ENCODE data around the gene GDPD5. TPM values are rescaled to one million over a fixed set of nuclear protein-coding genes. Genes with fewer than 3 reads are reported as not detected.

The GDPD5 gene
- total and polyA plus RNA-seq, 9 of the 15 experiments (the other 6 are each of a cell fraction or from before 2014, with no cell fraction given), result 0.32 to 27.3 (median 8.0) TPM

- no peak for TF ChIP-seq ZBTB34 (CRISPR knock-in tag; IDR thresholded peaks at IDR 0.05)
- peak in 1 of 2 experiments; percentile 23; a peak in 2 of 4 replicates for TF ChIP-seq RAD21 (CRISPR knock-in tag; conservative IDR thresholded peaks at IDR 0.05 in 1 of 2, IDR thresholded peaks at IDR 0.05 in 1 of 2)
- TF ChIP-seq LEF1 (IDR thresholded peaks at IDR 0.05), result no peak
These were observed 100.3 kb downstream of the GDPD5 start (continued) for GRCh38 chr11:75425422-75425821.

- CTCF ChIA-PET (ENCODE audit: low intra/inter-chr PET ratio), result no interaction called here
- WGBS (ENCODE audit: insufficient coverage, low coverage, missing lambda C conversion rate), result 92% methylated on average over 1 of the region's 1 CpG
- Histone ChIP-seq H3K27ac (ENCODE audit: extremely low read depth, low read depth, low read length) (no peak overlapping the region), H2AFZ (ENCODE audit: low read depth, low read length) (no peak overlapping the region), H3K4me2 (ENCODE audit: insufficient read depth, low read length) (no peak overlapping the region), H3K9me3 (replicated peaks; ENCODE audit: control insufficient read depth, insufficient read depth, low read depth, low read length) (no peaks in the 10 kb centered on the region), H3K27me3 (ENCODE audit: control insufficient read depth in 2 of 2, insufficient read depth in 2 of 2, low read length in 2 of 2) (no peaks in the 10 kb centered on the region), H3K4me1 (replicated peaks in 1 of 2; ENCODE audit: control insufficient read depth in 2 of 2, insufficient read depth in 2 of 2, low read length in 2 of 2) (peaks cover 31 to 36% of the 10 kb centered on the region in 2 experiments; a peak in 4 of 5 replicates), H4K20me1 (replicated peaks; ENCODE audit: control insufficient read depth, insufficient read depth, low read length) (peaks cover 10% of the 10 kb centered on the region; the same call in 1 of the 2 replicates), H3K36me3 (ENCODE audit: control insufficient read depth, insufficient read depth, low read length) (0 out of 3 replicates have a peak, but pooled peaks cover 7% of the 10 kb centered on the region), H3K9ac (ENCODE audit: insufficient read depth in 1 of 2, low read depth in 2 of 2, low read length in 2 of 2) (no peak overlapping the region), H3K79me2 (ENCODE audit: control insufficient read depth, insufficient read depth, low read length) (no peaks in the 10 kb centered on the region), H3K9me1 (ENCODE audit: control insufficient read depth, insufficient read depth, low read length) (peaks cover 5% of the 10 kb centered on the region), H3K4me3 (no peak overlapping the region)
- in situ Hi-C loops (cut with MboI) (no loop called here), intact Hi-C loops (cut with micrococcal nuclease) (no loop called here)
- TF ChIP-seq ETV5 (CRISPR knock-in tag; IDR thresholded peaks at IDR 0.05; ENCODE audit: low read depth), result no peak
- TF ChIP-seq FOXA1 (IDR thresholded peaks at IDR 0.05; ENCODE audit: borderline replicate concordance), result no peak
- TF ChIP-seq, protein P1, sequence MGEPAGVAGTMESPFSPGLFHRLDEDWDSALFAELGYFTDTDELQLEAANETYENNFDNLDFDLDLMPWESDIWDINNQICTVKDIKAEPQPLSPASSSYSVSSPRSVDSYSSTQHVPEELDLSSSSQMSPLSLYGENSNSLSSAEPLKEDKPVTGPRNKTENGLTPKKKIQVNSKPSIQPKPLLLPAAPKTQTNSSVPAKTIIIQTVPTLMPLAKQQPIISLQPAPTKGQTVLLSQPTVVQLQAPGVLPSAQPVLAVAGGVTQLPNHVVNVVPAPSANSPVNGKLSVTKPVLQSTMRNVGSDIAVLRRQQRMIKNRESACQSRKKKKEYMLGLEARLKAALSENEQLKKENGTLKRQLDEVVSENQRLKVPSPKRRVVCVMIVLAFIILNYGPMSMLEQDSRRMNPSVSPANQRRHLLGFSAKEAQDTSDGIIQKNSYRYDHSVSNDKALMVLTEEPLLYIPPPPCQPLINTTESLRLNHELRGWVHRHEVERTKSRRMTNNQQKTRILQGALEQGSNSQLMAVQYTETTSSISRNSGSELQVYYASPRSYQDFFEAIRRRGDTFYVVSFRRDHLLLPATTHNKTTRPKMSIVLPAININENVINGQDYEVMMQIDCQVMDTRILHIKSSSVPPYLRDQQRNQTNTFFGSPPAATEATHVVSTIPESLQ (CRISPR knock-in tag; IDR thresholded peaks at IDR 0.05), result no peak
- TF ChIP-seq TCF7 (IDR thresholded peaks at IDR 0.05; ENCODE audit: borderline replicate concordance), result no peak
- TF ChIP-seq SREBF1 (IDR thresholded peaks at IDR 0.05; ENCODE audit: borderline replicate concordance, low read depth, low read length), result no peak
- TF ChIP-seq, protein P2, sequence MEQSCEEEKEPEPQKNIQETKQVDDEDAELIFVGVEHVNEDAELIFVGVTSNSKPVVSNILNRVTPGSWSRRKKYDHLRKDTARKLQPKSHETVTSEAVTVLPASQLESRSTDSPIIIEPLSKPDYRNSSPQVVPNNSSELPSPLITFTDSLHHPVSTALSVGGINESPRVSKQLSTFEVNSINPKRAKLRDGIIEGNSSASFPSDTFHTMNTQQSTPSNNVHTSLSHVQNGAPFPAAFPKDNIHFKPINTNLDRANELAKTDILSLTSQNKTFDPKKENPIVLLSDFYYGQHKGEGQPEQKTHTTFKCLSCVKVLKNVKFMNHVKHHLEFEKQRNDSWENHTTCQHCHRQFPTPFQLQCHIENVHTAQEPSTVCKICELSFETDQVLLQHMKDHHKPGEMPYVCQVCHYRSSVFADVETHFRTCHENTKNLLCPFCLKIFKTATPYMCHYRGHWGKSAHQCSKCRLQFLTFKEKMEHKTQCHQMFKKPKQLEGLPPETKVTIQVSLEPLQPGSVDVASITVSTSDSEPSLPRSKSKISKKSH (CRISPR knock-in tag; IDR thresholded peaks at IDR 0.05), result no peak
- TF ChIP-seq RFX7 (CRISPR knock-in tag; IDR thresholded peaks at IDR 0.05), result no peak
- TF ChIP-seq ZNF184 (CRISPR knock-in tag; IDR thresholded peaks at IDR 0.05), result no peak
- TF ChIP-seq SIN3A (IDR thresholded peaks at IDR 0.05; ENCODE audit: borderline replicate concordance in 2 of 2, control insufficient read depth in 1 of 2, low read depth in 2 of 2, low read length in 2 of 2), result no peak
- TF ChIP-seq MAFK (IDR thresholded peaks at IDR 0.05; ENCODE audit: low read length), result no peak
- TF ChIP-seq POLR2B (IDR thresholded peaks at IDR 0.05; ENCODE audit: low read depth, partially characterized antibody), result no peak
- peak in 1 of 4 experiments; percentile 26 for DNase-seq (ENCODE audit: extremely low read depth in 1 of 4, low spot score in 3 of 4)
- no TSS peak for BruUV-seq (replicated peaks)
- POLR2A ChIA-PET, result no interaction called here
- no peak for FAIRE-seq
- ATAC-seq, result no peak
These were observed 101.3 kb downstream of the GDPD5 start for GRCh38 chr11:75424396-75424795.
